Measurements from ENCODE around the gene CCN5. TPM values are rescaled to one million over a fixed set of nuclear protein-coding genes. Genes with fewer than 3 reads are reported as not detected.

The CCN5 gene
- total RNA-seq, 2 experiments from 2014 or later: not detected

DNA sequence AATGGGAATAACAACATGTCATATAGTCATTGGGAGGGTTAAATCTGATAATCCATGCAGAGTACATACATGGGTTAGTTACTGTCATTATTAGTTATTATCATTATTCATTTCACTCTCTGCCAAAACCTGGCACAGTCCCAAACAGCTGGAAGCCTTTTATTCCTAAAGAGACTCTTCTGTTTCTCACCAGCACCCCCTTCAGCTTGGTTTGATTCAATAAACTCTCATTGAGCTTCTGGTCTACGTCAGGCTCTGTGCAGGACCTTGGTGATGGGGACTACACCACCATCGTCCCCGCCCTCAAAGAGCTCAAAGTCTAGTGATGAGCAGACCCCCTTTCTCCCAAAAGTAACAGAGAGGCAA is 32.8 kb downstream of the CCN5 start:
- H3K79me2 ChIP-seq (ENCODE audit: insufficient read depth, low read depth, low read length): no peaks in the 10 kb centered on the region
- no peaks in the 10 kb centered on the region for H3K9me2 ChIP-seq (ENCODE audit: insufficient read depth, low read length)
- no peak overlapping the region for H3K4me3 ChIP-seq (ENCODE audit: low read depth, low read length, poor library complexity, severe bottlenecking)
- H3K4me2 ChIP-seq (ENCODE audit: low read length): no peak overlapping the region
- peaks cover 12% of the 10 kb centered on the region for H3K4me1 ChIP-seq (ENCODE audit: insufficient read depth, low read length, poor library complexity, severe bottlenecking)
- no peaks in the 10 kb centered on the region for H3K36me3 ChIP-seq (ENCODE audit: insufficient read depth, low read length)
- H4K20me1 ChIP-seq (ENCODE audit: insufficient read depth, low read length): no peaks in the 10 kb centered on the region
- H3K27ac ChIP-seq (ENCODE audit: low read depth, low read length, poor library complexity, severe bottlenecking): no peak overlapping the region
- ChIA-PET CTCF (ENCODE audit: unreplicated experiment) (interaction anchor here (0.5 to 2.2 kb wide), 9 partner anchors 9 to 161 kb away, joined by 3 to 6 read pairs (median 3); no protein-coding TSS in a partner anchor), POLR2A (interaction anchor here (0.6 to 1.2 kb wide), 5 partner anchors 9 to 141 kb away, joined by 3 read pairs; no protein-coding TSS in a partner anchor)
- no peak for TF ChIP-seq EZH2phosphoT487 (IDR thresholded peaks at IDR 0.05; ENCODE audit: borderline replicate concordance, low read depth, low read length)
- TF ChIP-seq, protein P1, sequence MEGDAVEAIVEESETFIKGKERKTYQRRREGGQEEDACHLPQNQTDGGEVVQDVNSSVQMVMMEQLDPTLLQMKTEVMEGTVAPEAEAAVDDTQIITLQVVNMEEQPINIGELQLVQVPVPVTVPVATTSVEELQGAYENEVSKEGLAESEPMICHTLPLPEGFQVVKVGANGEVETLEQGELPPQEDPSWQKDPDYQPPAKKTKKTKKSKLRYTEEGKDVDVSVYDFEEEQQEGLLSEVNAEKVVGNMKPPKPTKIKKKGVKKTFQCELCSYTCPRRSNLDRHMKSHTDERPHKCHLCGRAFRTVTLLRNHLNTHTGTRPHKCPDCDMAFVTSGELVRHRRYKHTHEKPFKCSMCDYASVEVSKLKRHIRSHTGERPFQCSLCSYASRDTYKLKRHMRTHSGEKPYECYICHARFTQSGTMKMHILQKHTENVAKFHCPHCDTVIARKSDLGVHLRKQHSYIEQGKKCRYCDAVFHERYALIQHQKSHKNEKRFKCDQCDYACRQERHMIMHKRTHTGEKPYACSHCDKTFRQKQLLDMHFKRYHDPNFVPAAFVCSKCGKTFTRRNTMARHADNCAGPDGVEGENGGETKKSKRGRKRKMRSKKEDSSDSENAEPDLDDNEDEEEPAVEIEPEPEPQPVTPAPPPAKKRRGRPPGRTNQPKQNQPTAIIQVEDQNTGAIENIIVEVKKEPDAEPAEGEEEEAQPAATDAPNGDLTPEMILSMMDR (conservative IDR thresholded peaks at IDR 0.05; ENCODE audit: low read length): no peak
- BruUV-seq (replicated peaks): no TSS peak
- DNase-seq (ENCODE audit: low spot score): no peak
- H3K9me3 ChIP-seq (ENCODE audit: low read length): no peaks in the 10 kb centered on the region
- intact Hi-C loops (cut with micrococcal nuclease; ENCODE audit: unreplicated experiment): no loop called here
- H2AFZ ChIP-seq (ENCODE audit: low read length): no peak overlapping the region

DNA sequence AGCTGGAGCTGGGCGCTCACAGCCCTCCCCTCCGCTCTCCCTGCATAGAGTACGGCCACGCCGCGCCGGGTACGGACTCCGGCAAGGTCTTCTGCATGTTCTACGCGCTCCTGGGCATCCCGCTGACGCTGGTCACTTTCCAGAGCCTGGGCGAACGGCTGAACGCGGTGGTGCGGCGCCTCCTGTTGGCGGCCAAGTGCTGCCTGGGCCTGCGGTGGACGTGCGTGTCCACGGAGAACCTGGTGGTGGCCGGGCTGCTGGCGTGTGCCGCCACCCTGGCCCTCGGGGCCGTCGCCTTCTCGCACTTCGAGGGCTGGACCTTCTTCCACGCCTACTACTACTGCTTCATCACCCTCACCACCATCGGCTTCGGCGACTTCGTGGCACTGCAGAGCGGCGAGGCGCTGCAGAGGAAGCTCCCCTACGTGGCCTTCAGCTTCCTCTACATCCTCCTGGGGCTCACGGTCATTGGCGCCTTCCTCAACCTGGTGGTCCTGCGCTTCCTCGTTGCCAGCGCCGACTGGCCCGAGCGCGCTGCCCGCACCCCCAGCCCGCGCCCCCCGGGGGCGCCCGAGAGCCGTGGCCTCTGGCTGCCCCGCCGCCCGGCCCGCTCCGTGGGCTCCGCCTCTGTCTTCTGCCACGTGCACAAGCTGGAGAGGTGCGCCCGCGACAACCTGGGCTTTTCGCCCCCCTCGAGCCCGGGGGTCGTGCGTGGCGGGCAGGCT is 35.1 kb downstream of the CCN5 start:
- H3K4me2 ChIP-seq (ENCODE audit: low read length): no peak overlapping the region
- no peak overlapping the region for H3K4me3 ChIP-seq (ENCODE audit: low read depth, low read length, poor library complexity, severe bottlenecking)
- ChIA-PET CTCF (ENCODE audit: unreplicated experiment) (no interaction called here), POLR2A (no interaction called here)
- H4K20me1 ChIP-seq (ENCODE audit: insufficient read depth, low read length): no peaks in the 10 kb centered on the region
- no peaks in the 10 kb centered on the region for H3K9me2 ChIP-seq (ENCODE audit: insufficient read depth, low read length)
- BruUV-seq (replicated peaks): no TSS peak
- H3K9me3 ChIP-seq (ENCODE audit: low read length): no peaks in the 10 kb centered on the region
- H3K79me2 ChIP-seq (ENCODE audit: insufficient read depth, low read depth, low read length): no peaks in the 10 kb centered on the region
- DNase-seq (ENCODE audit: low spot score): no peak
- peaks cover 12% of the 10 kb centered on the region for H3K4me1 ChIP-seq (ENCODE audit: insufficient read depth, low read length, poor library complexity, severe bottlenecking)
- no peak overlapping the region for H2AFZ ChIP-seq (ENCODE audit: low read length)
- no peaks in the 10 kb centered on the region for H3K36me3 ChIP-seq (ENCODE audit: insufficient read depth, low read length)
- intact Hi-C loops (cut with micrococcal nuclease; ENCODE audit: unreplicated experiment): no loop called here
- no peak for TF ChIP-seq EZH2phosphoT487 (IDR thresholded peaks at IDR 0.05; ENCODE audit: borderline replicate concordance, low read depth, low read length)
- TF ChIP-seq, protein P1 (conservative IDR thresholded peaks at IDR 0.05; ENCODE audit: low read length): peak; percentile 33; the same call in 1 of the 2 replicates
- no peak overlapping the region for H3K27ac ChIP-seq (ENCODE audit: low read depth, low read length, poor library complexity, severe bottlenecking)
